Keratinocyte (primary cell): Measurements from ENCODE around the gene NINJ2. TPM values are rescaled to one million over a fixed set of nuclear protein-coding genes. Genes with fewer than 3 reads are reported as not detected.

Experiments used
- DNase-seq: peaks from one replicate; pipeline ENCODE4 v3.0.0-alpha.2; 2011; ENCODE audit warnings: low read depth, missing footprints, low spot score
- FAIRE-seq: peaks from 2 replicates; lab custom pipeline; 2011; peaks lifted over from hg19 to GRCh38; lab: Jason Lieb, UNC
- H2AFZ ChIP-seq: 2 replicates; pipeline ENCODE4 v1.6.0; 2012; ENCODE audit warnings: low read length, control low read depth, inconsistent platforms; ENCODE audit not compliant: control insufficient read depth
- H3K27ac ChIP-seq: 2 replicates; pipeline ENCODE4 v1.5.1; 2011; ENCODE audit warnings: low read length; ENCODE audit not compliant: control insufficient read depth, insufficient read depth
- H3K27me3 ChIP-seq: 3 replicates; pipeline ENCODE4 v1.6.0; 2011; ENCODE audit warnings: low read length; ENCODE audit not compliant: control insufficient read depth, insufficient read depth; ENCODE audit errors: extremely low read depth
- H3K36me3 ChIP-seq, 2 experiments: 2 replicates in 1 of 2; 3 replicates in 1 of 2; pipeline ENCODE4 v1.5.1; 2011; ENCODE audit warnings: low read length in 2 of 2, mild to moderate bottlenecking in 1 of 2; ENCODE audit not compliant: control insufficient read depth in 2 of 2, insufficient read depth in 2 of 2; ENCODE audit errors: extremely low read depth in 1 of 2
- H3K4me1 ChIP-seq: 3 replicates; pipeline ENCODE4 v1.5.1; 2011; ENCODE audit warnings: low read length; ENCODE audit not compliant: control insufficient read depth, insufficient read depth; ENCODE audit errors: extremely low read depth
- H3K4me2 ChIP-seq: 3 replicates; pipeline ENCODE4 v1.6.0; 2011; ENCODE audit warnings: low read depth, low read length; ENCODE audit not compliant: control insufficient read depth, insufficient read depth; ENCODE audit errors: extremely low read depth
- H3K4me3 ChIP-seq, 3 experiments: fragments of 200-600 bp in 1 of 3; sonication (generic) in 1 of 3; 2 replicates in 2 of 3; 3 replicates in 1 of 3; pipeline ENCODE4 v1.5.1; 2011 to 2016; ENCODE audit warnings: low read length in 3 of 3, mild to moderate bottlenecking in 3 of 3, control low read depth in 2 of 3, inconsistent platforms in 1 of 3, low read depth in 1 of 3, mixed read lengths in 1 of 3, mixed run types in 1 of 3, moderate library complexity in 1 of 3; ENCODE audit not compliant: control insufficient read depth in 2 of 3, insufficient read depth in 2 of 3; ENCODE audit errors: extremely low read depth in 1 of 3
- H3K79me2 ChIP-seq: 2 replicates; pipeline ENCODE4 v1.6.0; 2012; ENCODE audit warnings: low read length; ENCODE audit not compliant: control insufficient read depth, insufficient read depth
- H3K9ac ChIP-seq: 3 replicates; pipeline ENCODE4 v1.6.0; 2011; ENCODE audit warnings: low read length; ENCODE audit not compliant: control insufficient read depth, insufficient read depth; ENCODE audit errors: extremely low read depth
- H3K9me1 ChIP-seq: 3 replicates; pipeline ENCODE4 v1.6.0; 2011; ENCODE audit warnings: low read length; ENCODE audit not compliant: control insufficient read depth, insufficient read depth; ENCODE audit errors: extremely low read depth
- H3K9me3 ChIP-seq: 2 replicates; pipeline ENCODE4 v1.5.1; 2012; ENCODE audit warnings: low read depth, low read length; ENCODE audit not compliant: control insufficient read depth
- H4K20me1 ChIP-seq: 3 replicates; pipeline ENCODE4 v1.6.0; 2011; ENCODE audit warnings: low read length; ENCODE audit not compliant: control insufficient read depth, insufficient read depth; ENCODE audit errors: extremely low read depth
- EZH2 ChIP-seq: IDR thresholded peaks from one replicate; pipeline ENCODE4 v1.6.1; 2012; ENCODE audit warnings: inconsistent platforms, mild to moderate bottlenecking, low read length, moderate library complexity
- dilution Hi-C: fragments of 300-500 bp; cut with MboI; formaldehyde crosslinking; loops from one replicate; pipeline ENCODE4 v1.7.0; 2020; ENCODE audit warnings: low sequenced_read_pairs; ENCODE audit not compliant: extremely low pct_ligation_motif_present
- polyA plus RNA-seq, 5 experiments: library from polyadenylated mRNA; depleted of rRNA in 3 of 5; stranded (reverse) in 3 of 5; stranded (forward) in 1 of 5; unstranded in 1 of 5; fragments of >200 nt; gene quantifications; 1 replicate in 1 of 5; 2 replicates in 3 of 5; 3 replicates in 1 of 5; pipeline versions ENCODE4 v1.2.1 to v1.2.3, GENCODE V29; 2011 to 2012; ENCODE audit warnings: missing spikeins in 2 of 5, low read depth in 1 of 5, low replicate concordance in 1 of 5
- TF ChIP-seq, protein P1 (sequence below), 3 experiments: IDR thresholded peaks in 1 of 3; conservative IDR thresholded peaks in 1 of 3; optimal IDR thresholded peaks in 1 of 3; 2 replicates in 2 of 3; 3 replicates in 1 of 3; pipeline versions ENCODE3 to v1.5.1; 2011; ENCODE audit warnings: low read length in 3 of 3, mild to moderate bottlenecking in 3 of 3, moderate library complexity in 2 of 3, control low read depth in 1 of 3, inconsistent platforms in 1 of 3; ENCODE audit not compliant: insufficient read depth in 2 of 3; ENCODE audit errors: extremely low read depth in 1 of 3

NINJ2 gene
- polyA plus RNA-seq, 1 donor (not counting 4 experiments of a cell fraction or from before 2014, with no cell fraction given): 0.58 TPM

DNA sequence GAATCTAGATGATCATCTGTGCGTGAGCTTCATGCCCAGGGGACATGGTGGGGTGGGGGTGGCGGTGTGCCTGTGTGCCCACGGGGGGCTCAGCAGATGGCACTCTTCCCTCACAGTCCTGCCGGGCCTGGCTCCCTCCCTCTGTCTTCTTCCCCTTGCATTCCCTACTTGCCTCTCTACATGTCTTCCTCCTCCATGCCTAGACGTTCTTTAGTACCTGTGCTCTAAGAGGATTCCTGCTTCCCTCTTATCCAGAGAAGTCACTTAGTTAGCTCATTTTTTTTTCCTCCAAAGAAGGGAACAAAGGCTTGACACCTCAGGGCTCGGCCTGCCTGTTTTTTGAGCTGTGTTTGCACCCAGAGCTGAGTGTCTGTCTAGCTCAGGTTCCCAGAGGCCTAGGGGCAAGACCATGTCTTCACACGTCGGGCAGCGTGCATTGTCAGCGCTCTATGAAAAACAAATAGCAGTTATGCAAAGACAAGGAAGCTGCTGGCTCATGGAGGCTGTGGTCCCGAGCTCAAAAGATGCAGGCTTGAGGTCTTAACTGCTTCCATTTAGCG is 48.8 kb downstream of the NINJ2 start:
- dilution Hi-C loops: no loop called here
- H2AFZ ChIP-seq: peak overlapping the region; percentile 85
- FAIRE-seq: peak; percentile 81

DNA sequence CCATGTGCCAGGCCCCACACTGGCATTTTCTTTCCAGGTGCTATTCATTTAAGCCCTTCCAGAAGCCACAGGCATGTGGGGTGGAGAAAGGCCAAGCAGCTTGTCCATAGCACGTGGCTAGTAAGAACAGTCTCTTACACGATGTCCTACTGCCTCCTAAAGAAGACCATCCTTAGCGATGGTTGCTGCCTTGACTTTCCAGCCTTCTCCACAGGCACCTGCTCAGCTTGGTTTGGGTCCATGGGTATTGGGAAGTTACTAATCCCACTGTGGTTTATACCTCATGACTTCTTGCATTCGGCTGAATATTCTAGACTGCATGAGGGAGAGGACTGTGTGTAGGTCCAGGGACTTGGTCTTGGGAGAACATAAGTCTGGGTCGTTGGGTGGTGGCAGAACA is 49.2 kb downstream of the NINJ2 start:
- dilution Hi-C loops: no loop called here
- DNase-seq (no peak), FAIRE-seq (no peak)
- Histone ChIP-seq H3K27ac (no peak overlapping the region), H3K4me2 (no peak overlapping the region), H3K4me1 (peaks cover 21% of the 10 kb centered on the region), H2AFZ (no peak overlapping the region), H3K9ac (no peak overlapping the region), H3K27me3 (no peaks in the 10 kb centered on the region), H3K9me1 (peaks cover 2% of the 10 kb centered on the region), H3K9me3 (no peaks in the 10 kb centered on the region), H3K36me3 (no peaks in the 10 kb centered on the region), H4K20me1 (no peaks in the 10 kb centered on the region), H3K79me2 (no peaks in the 10 kb centered on the region), H3K4me3 (no peak overlapping the region)
- TF ChIP-seq, protein P1, sequence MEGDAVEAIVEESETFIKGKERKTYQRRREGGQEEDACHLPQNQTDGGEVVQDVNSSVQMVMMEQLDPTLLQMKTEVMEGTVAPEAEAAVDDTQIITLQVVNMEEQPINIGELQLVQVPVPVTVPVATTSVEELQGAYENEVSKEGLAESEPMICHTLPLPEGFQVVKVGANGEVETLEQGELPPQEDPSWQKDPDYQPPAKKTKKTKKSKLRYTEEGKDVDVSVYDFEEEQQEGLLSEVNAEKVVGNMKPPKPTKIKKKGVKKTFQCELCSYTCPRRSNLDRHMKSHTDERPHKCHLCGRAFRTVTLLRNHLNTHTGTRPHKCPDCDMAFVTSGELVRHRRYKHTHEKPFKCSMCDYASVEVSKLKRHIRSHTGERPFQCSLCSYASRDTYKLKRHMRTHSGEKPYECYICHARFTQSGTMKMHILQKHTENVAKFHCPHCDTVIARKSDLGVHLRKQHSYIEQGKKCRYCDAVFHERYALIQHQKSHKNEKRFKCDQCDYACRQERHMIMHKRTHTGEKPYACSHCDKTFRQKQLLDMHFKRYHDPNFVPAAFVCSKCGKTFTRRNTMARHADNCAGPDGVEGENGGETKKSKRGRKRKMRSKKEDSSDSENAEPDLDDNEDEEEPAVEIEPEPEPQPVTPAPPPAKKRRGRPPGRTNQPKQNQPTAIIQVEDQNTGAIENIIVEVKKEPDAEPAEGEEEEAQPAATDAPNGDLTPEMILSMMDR (optimal IDR thresholded peaks at IDR 0.05 in 1 of 3, IDR thresholded peaks at IDR 0.05 in 1 of 3, conservative IDR thresholded peaks at IDR 0.05 in 1 of 3; ENCODE audit: extremely low read depth in 1 of 3, insufficient read depth in 2 of 3, low read length in 3 of 3): no peak
- no peak for TF ChIP-seq EZH2

More for the DNA sequence above, 48.8 kb downstream of the NINJ2 start:
- Histone ChIP-seq H3K4me3 (peak overlapping the region in 1 of 3 experiments; percentile 12), H3K79me2 (no peaks in the 10 kb centered on the region), H3K27ac (no peak overlapping the region), H4K20me1 (no peaks in the 10 kb centered on the region), H3K9ac (no peak overlapping the region), H3K4me2 (peak overlapping the region; percentile 57), H3K9me1 (peaks cover 2% of the 10 kb centered on the region), H3K9me3 (no peaks in the 10 kb centered on the region), H3K36me3 (no peaks in the 10 kb centered on the region), H3K4me1 (peaks cover 21% of the 10 kb centered on the region), H3K27me3 (no peaks in the 10 kb centered on the region)
- TF ChIP-seq EZH2: no peak
- TF ChIP-seq, protein P1 (optimal IDR thresholded peaks at IDR 0.05 in 1 of 3, IDR thresholded peaks at IDR 0.05 in 1 of 3, conservative IDR thresholded peaks at IDR 0.05 in 1 of 3; ENCODE audit: extremely low read depth in 1 of 3, insufficient read depth in 2 of 3, low read length in 3 of 3): peak; percentile 26 to 88 (median 35)
- no peak for DNase-seq
